IMR-90 (cell line): Measurements from ENCODE around the gene RIMS3. TPM values are rescaled to one million over a fixed set of nuclear protein-coding genes. Genes with fewer than 3 reads are reported as not detected.

Source experiments
- ATAC-seq: fragments of 200-7000 bp; cut with Tn5 transposase; 2 replicates; pipeline ENCODE4 v1.9.1; 2020; ENCODE audit warnings: low read depth, mild to moderate bottlenecking, moderate library complexity
- BruUV-seq: library from RNA; stranded (reverse); fragments of 400-500 nt; replicated peaks from 2 replicates; lab custom pipeline; 2021; lab: Mats Ljungman, UMichigan
- CTCF ChIA-PET: fragments of 300-600 bp; formaldehyde crosslinking; extraction: SDS; loops from one replicate; lab custom pipeline; 2021; ENCODE audit warnings: antibody characterized with exemption; lab: Yijun Ruan, JAX
- POLR2A ChIA-PET: fragments of 300-600 bp; sonication (Branson Sonifier 250); formaldehyde crosslinking; loops from one replicate; lab custom pipeline; 2022; ENCODE audit warnings: antibody characterized with exemption; ENCODE audit not compliant: unreplicated experiment; lab: Charles Lee
- DNase-seq: peaks from one replicate; pipeline ENCODE4 v3.0.0; 2013
- H2AFZ ChIP-seq: replicated peaks from 2 replicates; pipeline ENCODE3; 2013; ENCODE audit warnings: low read length, mild to moderate bottlenecking; ENCODE audit not compliant: poor library complexity
- H2AK5ac ChIP-seq: 2 replicates; pipeline ENCODE4 v1.6.1; 2013; ENCODE audit warnings: low read depth, low read length, inconsistent platforms
- H2AK9ac ChIP-seq: replicated peaks from 2 replicates; pipeline ENCODE3; 2013; ENCODE audit warnings: mild to moderate bottlenecking, low read depth, low read length, moderate library complexity; ENCODE audit not compliant: poor library complexity
- H2BK120ac ChIP-seq: 2 replicates; pipeline ENCODE4 v1.6.1; 2013; ENCODE audit warnings: low read depth, low read length, inconsistent platforms
- H2BK15ac ChIP-seq: 3 replicates; pipeline ENCODE4 v1.6.1; 2013; ENCODE audit warnings: low read depth, low read length, inconsistent platforms
- H2BK20ac ChIP-seq: 2 replicates; pipeline ENCODE4 v1.6.1; 2013; ENCODE audit warnings: low read depth, mild to moderate bottlenecking, inconsistent platforms, low read length, moderate library complexity
- H2BK5ac ChIP-seq: 2 replicates; pipeline ENCODE4 v1.6.1; 2013; ENCODE audit warnings: mild to moderate bottlenecking, low read depth, low read length, inconsistent platforms; ENCODE audit not compliant: poor library complexity, severe bottlenecking
- H3K14ac ChIP-seq: replicated peaks from 2 replicates; pipeline ENCODE4 v1.6.1; 2013; ENCODE audit warnings: low read depth, low read length, inconsistent platforms
- H3K18ac ChIP-seq: 2 replicates; pipeline ENCODE4 v1.6.1; 2013; ENCODE audit warnings: low read depth, low read length, control low read depth
- H3K23ac ChIP-seq: 2 replicates; pipeline ENCODE4 v1.6.1; 2013; ENCODE audit warnings: low read depth, low read length, inconsistent platforms
- H3K27ac ChIP-seq: 2 replicates; pipeline ENCODE4 v1.5.1; 2013; ENCODE audit warnings: mild to moderate bottlenecking, control low read depth, low read length; ENCODE audit not compliant: insufficient read depth
- H3K27me3 ChIP-seq: 2 replicates; pipeline ENCODE4 v1.6.1; 2013; ENCODE audit warnings: low read length; ENCODE audit not compliant: control insufficient read depth, insufficient read depth
- H3K36me3 ChIP-seq: 2 replicates; pipeline ENCODE4 v1.6.1; 2013; ENCODE audit warnings: low read length, mixed read lengths; ENCODE audit not compliant: control insufficient read depth, insufficient read depth
- H3K4ac ChIP-seq: 2 replicates; pipeline ENCODE4 v1.6.1; 2013; ENCODE audit warnings: low read depth, low read length, inconsistent platforms
- H3K4me1 ChIP-seq: 2 replicates; pipeline ENCODE4 v1.6.1; 2013; ENCODE audit warnings: low read length, mixed read lengths; ENCODE audit not compliant: control insufficient read depth, insufficient read depth
- H3K4me2 ChIP-seq: 2 replicates; pipeline ENCODE4 v1.6.1; 2013; ENCODE audit warnings: low read depth, mild to moderate bottlenecking, control low read depth, low read length, moderate library complexity
- H3K4me3 ChIP-seq: 2 replicates; pipeline ENCODE4 v1.5.1; 2013; ENCODE audit warnings: low read depth, mild to moderate bottlenecking, control low read depth, low read length, moderate library complexity; ENCODE audit not compliant: insufficient read depth
- H3K56ac ChIP-seq: 2 replicates; pipeline ENCODE4 v1.6.1; 2013; ENCODE audit warnings: low read length, inconsistent platforms; ENCODE audit not compliant: insufficient read depth; ENCODE audit errors: extremely low read depth
- H3K79me1 ChIP-seq, 2 experiments: 2 replicates each; pipeline ENCODE4 v1.6.1; 2013; ENCODE audit warnings: low read length in 2 of 2, inconsistent platforms in 1 of 2, low read depth in 1 of 2
- H3K9ac ChIP-seq: 2 replicates; pipeline ENCODE4 v1.6.1; 2013; ENCODE audit warnings: low read depth, low read length, control low read depth
- H3K9me1 ChIP-seq: 2 replicates; pipeline ENCODE4 v1.6.1; 2013; ENCODE audit warnings: low read length, inconsistent platforms; ENCODE audit not compliant: insufficient read depth
- H3K9me3 ChIP-seq: 2 replicates; pipeline ENCODE4 v1.6.1; 2013; ENCODE audit warnings: low read length; ENCODE audit not compliant: control insufficient read depth, insufficient read depth
- H4K20me1 ChIP-seq: 2 replicates; pipeline ENCODE4 v1.6.1; 2013; ENCODE audit warnings: low read length, inconsistent platforms; ENCODE audit not compliant: insufficient read depth
- H4K5ac ChIP-seq: 2 replicates; pipeline ENCODE4 v1.6.1; 2013; ENCODE audit warnings: mild to moderate bottlenecking, low read depth, low read length, control low read depth
- H4K8ac ChIP-seq, 2 experiments: 2 replicates each; pipeline ENCODE4 v1.6.1; 2013; ENCODE audit warnings: low read depth in 2 of 2, low read length in 2 of 2, control low read depth in 1 of 2, inconsistent platforms in 1 of 2
- H4K91ac ChIP-seq: 2 replicates; pipeline ENCODE4 v1.6.1; 2013; ENCODE audit warnings: low read depth, low read length, inconsistent platforms; ENCODE audit not compliant: insufficient read depth
- BHLHE40 ChIP-seq: fragments of 150-350 bp; IDR thresholded peaks from 2 replicates; pipeline ENCODE4 v1.6.1; 2016; ENCODE audit warnings: mild to moderate bottlenecking, low read depth, low read length
- CEBPB ChIP-seq: IDR thresholded peaks from 2 replicates; pipeline ENCODE4 v1.6.1; 2012; ENCODE audit warnings: low read depth, low read length, improper control_type of control experiment
- CHD1 ChIP-seq: IDR thresholded peaks from 2 replicates; pipeline ENCODE4 v1.6.1; 2012; ENCODE audit warnings: low read depth, low read length, improper control_type of control experiment
- FOS ChIP-seq: fragments of 150-350 bp; IDR thresholded peaks from 2 replicates; pipeline ENCODE4 v1.6.1; 2016; ENCODE audit warnings: low read depth, low read length
- MAFK ChIP-seq: IDR thresholded peaks from 2 replicates; pipeline ENCODE4 v1.6.1; 2012; ENCODE audit warnings: low read depth, low read length, improper control_type of control experiment
- MAZ ChIP-seq: IDR thresholded peaks from 2 replicates; pipeline ENCODE4 v1.6.1; 2012; ENCODE audit warnings: low read depth, mild to moderate bottlenecking, low read length, improper control_type of control experiment, moderate library complexity, borderline replicate concordance
- MXI1 ChIP-seq: IDR thresholded peaks from 2 replicates; pipeline ENCODE4 v1.6.1; 2012; ENCODE audit warnings: low read depth, mild to moderate bottlenecking, low read length, moderate library complexity, borderline replicate concordance
- NFE2L2 ChIP-seq: fragments of 150-350 bp; IDR thresholded peaks from 2 replicates; pipeline ENCODE4 v1.6.1; 2016; ENCODE audit warnings: low read depth, mild to moderate bottlenecking, low read length
- POLR2A ChIP-seq: IDR thresholded peaks from 2 replicates; pipeline ENCODE4 v1.6.1; 2012; ENCODE audit warnings: mild to moderate bottlenecking, low read depth, low read length
- RCOR1 ChIP-seq: IDR thresholded peaks from 2 replicates; pipeline ENCODE4 v1.6.1; 2012; ENCODE audit warnings: mild to moderate bottlenecking, low read length, improper control_type of control experiment; ENCODE audit not compliant: insufficient replicate concordance
- RFX5 ChIP-seq: IDR thresholded peaks from 2 replicates; pipeline ENCODE4 v1.8.0; 2012; ENCODE audit warnings: low read depth, mild to moderate bottlenecking, low read length, moderate library complexity
- SMC3 ChIP-seq: fragments of 150-350 bp; IDR thresholded peaks from 2 replicates; pipeline ENCODE4 v1.6.1; 2016; ENCODE audit warnings: low read depth, mild to moderate bottlenecking, antibody characterized with exemption, low read length, moderate library complexity
- WGBS, 2 experiments: methylation state at CpG; one replicate each; pipeline versions ENCODE4 v1.1.5 to v1.1.7; 2013; ENCODE audit warnings: missing lambda C conversion rate in 2 of 2; ENCODE audit not compliant: insufficient read length in 1 of 2; ENCODE audit errors: extremely low coverage in 2 of 2; 5-methylcytosine and 5-hydroxymethylcytosine counted together
- dilution Hi-C: fragments of 300-500 bp; cut with HindIII; formaldehyde crosslinking; loops from one replicate; pipeline ENCODE4 v1.14.3; 2018; ENCODE audit warnings: low sequenced_read_pairs; ENCODE audit not compliant: unreplicated experiment
- in situ Hi-C: fragments of 300-500 bp; cut with MboI; formaldehyde crosslinking; loops from 3 replicates; pipeline ENCODE4 v1.14.3; 2019; ENCODE audit warnings: low sequenced_read_pairs, inconsistent platforms, mixed read lengths
- intact Hi-C: fragments of 100-400 bp; cut with micrococcal nuclease; formaldehyde crosslinking; loops from 2 replicates; pipeline ENCODE4 v1.10.0; 2022
- polyA plus RNA-seq, 3 experiments: library from polyadenylated mRNA; depleted of rRNA; stranded (reverse); fragments of >200 nt; gene quantifications; 2 replicates each; pipeline ENCODE4 v1.2.3, GENCODE V29; 2012; ENCODE audit warnings: low replicate concordance in 1 of 3
- total RNA-seq: library from RNA; depleted of rRNA; stranded (reverse); fragments of >200 nt; gene quantifications from 2 replicates; pipeline ENCODE4 v1.2.3, GENCODE V29; 2012
- TF ChIP-seq, protein P1 (sequence below): conservative IDR thresholded peaks from 2 replicates; pipeline ENCODE4 v1.5.1; 2012; ENCODE audit warnings: mild to moderate bottlenecking, low read depth, low read length, improper control_type of control experiment
- TF ChIP-seq, protein P2 (sequence below): fragments of 150-350 bp; IDR thresholded peaks from 2 replicates; pipeline ENCODE4 v1.6.1; 2017; ENCODE audit warnings: mild to moderate bottlenecking, antibody characterized with exemption, low read length, low read depth
- TF ChIP-seq, protein P3 (sequence below): fragments of 150-350 bp; IDR thresholded peaks from 2 replicates; pipeline ENCODE4 v1.6.1; 2016; ENCODE audit warnings: low read depth, mild to moderate bottlenecking, low read length, moderate library complexity, borderline replicate concordance

RIMS3 gene
- total and polyA plus RNA-seq, 2 of the 4 experiments (the other 2 are of a cell fraction): 0.10 to 0.36 TPM

DNA sequence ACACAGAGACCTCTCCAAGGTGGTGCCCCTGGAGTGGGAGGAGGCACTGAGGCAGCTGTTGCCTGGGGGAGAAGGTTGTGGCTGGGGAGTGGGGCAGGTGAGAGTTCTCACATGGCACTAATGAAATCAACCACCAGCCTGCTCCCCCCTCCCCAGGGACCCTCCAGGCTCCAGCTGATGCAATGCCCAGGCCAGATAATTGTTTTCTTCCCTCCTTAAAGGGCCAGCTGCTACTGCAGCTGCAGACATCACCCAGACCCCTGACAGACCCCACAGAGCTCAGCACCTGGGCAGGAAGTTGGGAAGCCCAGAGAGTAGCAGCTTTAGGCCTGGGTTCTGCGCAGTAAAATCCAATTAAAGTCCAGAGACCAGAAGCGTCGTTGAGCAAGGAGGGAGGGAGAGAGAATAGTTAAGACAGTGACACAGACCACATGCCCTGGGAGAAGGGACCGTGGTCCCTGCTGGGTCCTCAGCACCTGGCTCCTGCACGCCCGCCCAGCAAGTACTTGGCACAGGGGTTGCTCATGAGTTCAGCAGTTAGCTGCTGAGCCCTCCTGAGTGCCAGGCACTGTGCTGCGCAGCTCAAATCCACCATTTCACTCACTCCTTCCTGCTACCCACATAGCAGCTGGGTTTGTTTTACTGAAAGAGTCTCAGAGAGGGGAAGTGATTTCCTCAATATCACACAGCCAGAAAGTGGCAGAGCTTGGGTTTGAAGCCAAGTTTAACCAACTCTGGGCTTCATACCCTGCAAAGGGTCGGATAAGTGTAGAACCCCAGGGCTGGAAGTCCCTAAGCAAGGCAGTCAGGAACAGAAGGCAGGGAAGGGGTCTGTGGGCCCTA is 1.9 kb downstream of the RIMS3 start:
- Histone ChIP-seq H3K23ac (no peak overlapping the region), H2BK20ac (no peak overlapping the region), H2BK5ac (no peak overlapping the region), H3K4me2 (no peak overlapping the region), H3K36me3 (no peaks in the 10 kb centered on the region), H3K56ac (no peak overlapping the region), H3K9ac (no peak overlapping the region), H2AK5ac (no peak overlapping the region), H2BK120ac (no peak overlapping the region), H3K4me1 (no peaks in the 10 kb centered on the region; the same call in 1 of the 2 replicates), H3K9me1 (no peaks in the 10 kb centered on the region; the same call in 1 of the 2 replicates), H2BK15ac (no peak overlapping the region), H3K4ac (no peak overlapping the region), H3K27ac (no peak overlapping the region), H3K9me3 (no peaks in the 10 kb centered on the region), H4K5ac (no peak overlapping the region), H3K14ac (no peak overlapping the region), H2AFZ (no peak overlapping the region), H4K20me1 (no peaks in the 10 kb centered on the region), H3K4me3 (no peak overlapping the region), H2AK9ac (no peak overlapping the region), H3K79me1 (no peaks in the 10 kb centered on the region), H4K91ac (no peak overlapping the region), H3K18ac (no peak overlapping the region), H4K8ac (no peak overlapping the region), H3K27me3 (peaks cover 32% of the 10 kb centered on the region)
- 60% methylated on average over 1 of the region's 8 CpGs; no CpG with 5 or more reads in 1 of the 2 experiments for WGBS, 2 experiments
- intact Hi-C loops: loop anchor here (10.0 kb wide), 1 partner anchor 129 kb away; the partner anchor contains the start of gene ZNF684
- in situ Hi-C loops: no loop called here
- DNase-seq: no peak
- POLR2A ChIA-PET: no interaction called here
- dilution Hi-C loops: no loop called here
- no peak for ATAC-seq
- CTCF ChIA-PET: no interaction called here
- no TSS peak for BruUV-seq
- TF ChIP-seq BHLHE40 (no peak), FOS (no peak), RFX5 (no peak), MAZ (no peak), MAFK (no peak), MXI1 (no peak), NFE2L2 (no peak), CHD1 (no peak), CEBPB (no peak), RCOR1 (no peak), SMC3 (no peak), POLR2A (no peak)
- TF ChIP-seq, protein P1, sequence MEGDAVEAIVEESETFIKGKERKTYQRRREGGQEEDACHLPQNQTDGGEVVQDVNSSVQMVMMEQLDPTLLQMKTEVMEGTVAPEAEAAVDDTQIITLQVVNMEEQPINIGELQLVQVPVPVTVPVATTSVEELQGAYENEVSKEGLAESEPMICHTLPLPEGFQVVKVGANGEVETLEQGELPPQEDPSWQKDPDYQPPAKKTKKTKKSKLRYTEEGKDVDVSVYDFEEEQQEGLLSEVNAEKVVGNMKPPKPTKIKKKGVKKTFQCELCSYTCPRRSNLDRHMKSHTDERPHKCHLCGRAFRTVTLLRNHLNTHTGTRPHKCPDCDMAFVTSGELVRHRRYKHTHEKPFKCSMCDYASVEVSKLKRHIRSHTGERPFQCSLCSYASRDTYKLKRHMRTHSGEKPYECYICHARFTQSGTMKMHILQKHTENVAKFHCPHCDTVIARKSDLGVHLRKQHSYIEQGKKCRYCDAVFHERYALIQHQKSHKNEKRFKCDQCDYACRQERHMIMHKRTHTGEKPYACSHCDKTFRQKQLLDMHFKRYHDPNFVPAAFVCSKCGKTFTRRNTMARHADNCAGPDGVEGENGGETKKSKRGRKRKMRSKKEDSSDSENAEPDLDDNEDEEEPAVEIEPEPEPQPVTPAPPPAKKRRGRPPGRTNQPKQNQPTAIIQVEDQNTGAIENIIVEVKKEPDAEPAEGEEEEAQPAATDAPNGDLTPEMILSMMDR: no peak
- TF ChIP-seq, protein P2, sequence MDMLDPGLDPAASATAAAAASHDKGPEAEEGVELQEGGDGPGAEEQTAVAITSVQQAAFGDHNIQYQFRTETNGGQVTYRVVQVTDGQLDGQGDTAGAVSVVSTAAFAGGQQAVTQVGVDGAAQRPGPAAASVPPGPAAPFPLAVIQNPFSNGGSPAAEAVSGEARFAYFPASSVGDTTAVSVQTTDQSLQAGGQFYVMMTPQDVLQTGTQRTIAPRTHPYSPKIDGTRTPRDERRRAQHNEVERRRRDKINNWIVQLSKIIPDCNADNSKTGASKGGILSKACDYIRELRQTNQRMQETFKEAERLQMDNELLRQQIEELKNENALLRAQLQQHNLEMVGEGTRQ: no peak
- TF ChIP-seq, protein P3, sequence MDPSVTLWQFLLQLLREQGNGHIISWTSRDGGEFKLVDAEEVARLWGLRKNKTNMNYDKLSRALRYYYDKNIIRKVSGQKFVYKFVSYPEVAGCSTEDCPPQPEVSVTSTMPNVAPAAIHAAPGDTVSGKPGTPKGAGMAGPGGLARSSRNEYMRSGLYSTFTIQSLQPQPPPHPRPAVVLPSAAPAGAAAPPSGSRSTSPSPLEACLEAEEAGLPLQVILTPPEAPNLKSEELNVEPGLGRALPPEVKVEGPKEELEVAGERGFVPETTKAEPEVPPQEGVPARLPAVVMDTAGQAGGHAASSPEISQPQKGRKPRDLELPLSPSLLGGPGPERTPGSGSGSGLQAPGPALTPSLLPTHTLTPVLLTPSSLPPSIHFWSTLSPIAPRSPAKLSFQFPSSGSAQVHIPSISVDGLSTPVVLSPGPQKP: no peak
